ENCODE data around the gene SDC4.

The SDC4 gene

DNA sequence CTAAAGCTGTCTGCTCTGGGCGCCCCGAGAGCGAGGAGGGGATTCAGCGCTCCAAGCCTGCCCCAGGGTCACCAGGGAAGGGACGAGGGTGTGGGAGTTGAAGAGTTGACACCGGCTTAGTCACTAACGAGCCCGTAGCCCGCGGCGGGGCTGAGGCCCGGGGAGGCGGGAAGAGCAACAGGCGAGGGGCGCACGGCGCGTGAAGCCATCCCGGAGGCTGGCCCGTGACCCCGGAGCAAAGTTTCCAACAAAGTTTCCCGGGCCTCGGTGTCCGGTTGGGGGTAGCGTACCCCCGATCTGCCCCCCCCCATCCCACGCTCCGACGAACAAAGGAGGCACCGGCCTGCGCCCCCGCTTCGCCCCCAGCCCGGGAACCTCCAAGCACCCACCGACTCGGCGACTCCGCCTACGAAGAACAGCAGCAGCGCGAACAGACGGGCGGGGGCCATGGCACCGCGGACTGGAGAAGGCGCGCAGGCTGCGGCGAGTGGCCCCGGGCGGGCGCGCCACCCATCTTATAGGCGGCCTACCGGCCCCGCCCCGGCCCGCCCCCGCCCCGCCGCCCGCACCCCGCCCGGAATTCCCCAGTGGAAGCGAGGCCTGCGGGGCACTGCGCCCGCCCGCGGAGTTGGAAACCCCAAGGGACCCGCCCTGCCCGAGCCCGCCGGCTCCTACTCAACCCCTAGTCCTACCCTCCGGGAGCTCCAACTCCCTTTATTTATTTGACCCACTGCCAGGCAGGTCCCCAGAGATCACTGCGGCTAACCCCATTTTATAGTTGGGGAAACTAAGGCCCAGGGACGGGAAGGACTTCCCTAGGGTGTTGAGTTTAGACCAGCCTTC, at the start of gene SDC4:
Gene SDC4 (minus strand): TSS at position 489 of the 843 bp plus-strand sequence. CDS start 40 bp downstream, at position 449.
- peak; percentile 77 for DNase-seq (ENCODE audit: low spot score)

DNA sequence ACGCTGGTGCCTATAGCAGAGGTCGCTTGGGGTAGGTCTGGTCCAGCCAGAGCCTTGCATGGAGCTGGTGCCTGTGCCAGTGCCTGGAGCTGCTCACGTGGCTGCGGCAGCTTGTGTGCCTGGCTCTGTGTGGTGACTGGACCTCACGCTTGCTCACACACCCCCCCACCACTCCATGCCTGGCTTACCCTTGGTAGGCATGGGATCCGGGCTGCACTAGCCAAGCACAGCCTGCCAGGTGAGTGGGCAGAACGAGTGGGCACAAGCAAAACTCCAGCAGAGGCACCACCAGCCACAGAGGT, 46.8 kb upstream of the SDC4 start:
- no peak for DNase-seq (ENCODE audit: low spot score)

- no peak for DNase-seq (ENCODE audit: low spot score)
Measured at GRCh38 chr20:45394221-45395113, 46.2 kb upstream of the SDC4 start.

DNA sequence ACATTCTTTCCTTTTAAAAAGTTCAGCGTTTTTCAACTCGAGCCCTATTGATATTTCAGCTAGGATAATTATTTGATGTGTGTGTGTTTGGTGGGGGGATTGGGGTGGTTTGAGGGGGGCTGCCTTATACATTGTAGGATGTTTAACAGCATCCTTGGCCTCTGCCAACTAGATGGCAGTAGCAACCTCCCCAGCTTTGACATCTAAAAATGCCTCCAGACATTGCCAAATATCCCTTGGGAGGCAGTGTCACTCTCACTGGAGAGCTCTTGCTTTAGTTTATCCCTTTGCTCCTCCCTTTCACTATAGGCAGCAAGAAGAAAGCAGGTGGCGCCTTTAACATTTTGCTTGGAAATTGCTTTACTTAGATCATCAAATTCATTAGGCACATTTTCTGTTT, 44.5 kb upstream of the SDC4 start:
- DNase-seq (ENCODE audit: low spot score), result peak; percentile 23

- no peak for DNase-seq (ENCODE audit: low spot score)
Measured at GRCh38 chr20:45391559-45391958, 43.3 kb upstream of the SDC4 start.

DNA sequence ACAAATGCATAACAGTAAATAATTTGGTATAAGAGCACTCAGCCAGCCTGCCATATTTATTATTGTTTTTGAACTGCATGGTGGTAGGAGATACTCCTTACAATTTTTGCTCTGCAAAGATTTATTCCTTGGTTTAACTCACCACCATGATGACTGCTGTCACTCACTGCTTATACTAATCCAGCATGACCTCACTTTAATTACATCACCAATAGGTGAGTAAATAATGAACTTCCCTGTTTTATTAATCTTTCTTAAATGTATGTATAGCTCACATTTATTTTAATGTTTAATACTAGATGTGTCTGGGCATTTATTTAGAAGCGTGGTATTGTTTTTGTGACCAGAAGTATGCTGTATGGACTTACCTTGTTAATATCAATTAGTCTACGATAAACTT, 42.7 kb upstream of the SDC4 start:
- DNase-seq (ENCODE audit: low spot score), result no peak

GRCh38 chr20:45387274-45387673, 39.0 kb upstream of the SDC4 start:
- DNase-seq (ENCODE audit: low spot score), result no peak

GRCh38 chr20:45378191-45378590, 30.0 kb upstream of the SDC4 start, which contains the start of gene TP53TG5:
Gene TP53TG5 (minus strand): TSS chr20:45378325. CDS start chr20:45378236, 89 bp downstream.
- no peak for DNase-seq (ENCODE audit: low spot score)

GRCh38 chr20:45377269-45377668, 29.0 kb upstream of the SDC4 start:
- DNase-seq (ENCODE audit: low spot score), result no peak

DNA sequence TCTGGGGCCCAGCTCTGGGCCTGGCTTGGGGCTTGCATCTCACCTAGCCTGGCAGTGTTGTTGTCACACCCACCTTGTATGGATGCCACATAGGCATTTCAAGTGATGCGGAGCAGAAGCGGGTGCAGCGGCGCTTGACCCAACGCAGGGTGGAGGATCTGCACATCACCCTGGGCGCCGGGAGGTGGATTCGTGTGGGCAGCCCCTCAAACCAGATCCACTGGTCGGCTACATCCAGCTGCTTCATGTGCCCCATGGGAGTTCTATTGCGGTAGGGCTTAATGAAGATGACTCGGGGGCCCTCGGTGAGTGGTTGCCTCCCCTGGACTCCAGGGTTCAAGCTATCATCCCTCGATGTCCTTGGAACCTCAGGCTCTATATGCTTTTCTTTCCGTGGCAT, 26.7 kb upstream of the SDC4 start:
- DNase-seq (ENCODE audit: low spot score), result no peak

- DNase-seq (ENCODE audit: low spot score), result no peak
Measured at GRCh38 chr20:45374101-45374467, 25.9 kb upstream of the SDC4 start.

DNA sequence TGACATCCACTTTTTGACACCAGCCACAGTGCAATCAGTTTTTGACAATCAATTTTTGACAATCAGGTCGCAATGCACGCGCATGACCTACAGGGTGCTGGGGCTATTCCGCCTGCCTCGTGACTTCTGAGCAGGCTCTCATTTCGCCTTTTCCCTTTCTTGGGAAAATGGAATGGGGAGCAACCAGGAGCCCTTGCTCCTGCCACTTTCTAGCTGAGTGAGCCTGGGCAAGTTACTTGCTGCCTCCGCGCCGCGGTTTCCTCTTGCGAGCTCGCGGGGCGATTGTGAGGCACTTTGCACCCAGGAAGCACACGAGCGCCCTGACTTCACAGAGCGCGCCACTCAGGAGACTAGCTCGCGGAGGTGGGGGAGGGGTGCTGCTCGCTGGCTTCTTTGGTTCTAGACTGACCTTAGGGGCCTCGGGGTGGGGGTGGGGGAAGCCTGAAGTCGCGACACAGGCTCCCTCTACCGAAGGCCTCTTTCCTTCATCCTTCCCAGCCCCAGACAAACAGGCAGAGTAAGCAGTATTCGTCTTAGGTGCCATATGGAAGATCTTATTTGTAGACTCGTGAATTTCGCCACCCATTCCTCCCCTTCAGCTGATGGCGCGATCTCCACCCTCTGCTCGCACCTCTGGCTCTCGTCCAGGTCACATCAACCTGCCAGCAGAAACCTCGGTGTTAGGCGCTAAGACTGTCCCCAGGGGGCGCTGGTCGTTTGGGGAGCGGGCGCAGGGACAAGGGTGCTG, 25.3 kb upstream of the SDC4 start:
- peak; percentile 79 for DNase-seq (ENCODE audit: low spot score)

DNA sequence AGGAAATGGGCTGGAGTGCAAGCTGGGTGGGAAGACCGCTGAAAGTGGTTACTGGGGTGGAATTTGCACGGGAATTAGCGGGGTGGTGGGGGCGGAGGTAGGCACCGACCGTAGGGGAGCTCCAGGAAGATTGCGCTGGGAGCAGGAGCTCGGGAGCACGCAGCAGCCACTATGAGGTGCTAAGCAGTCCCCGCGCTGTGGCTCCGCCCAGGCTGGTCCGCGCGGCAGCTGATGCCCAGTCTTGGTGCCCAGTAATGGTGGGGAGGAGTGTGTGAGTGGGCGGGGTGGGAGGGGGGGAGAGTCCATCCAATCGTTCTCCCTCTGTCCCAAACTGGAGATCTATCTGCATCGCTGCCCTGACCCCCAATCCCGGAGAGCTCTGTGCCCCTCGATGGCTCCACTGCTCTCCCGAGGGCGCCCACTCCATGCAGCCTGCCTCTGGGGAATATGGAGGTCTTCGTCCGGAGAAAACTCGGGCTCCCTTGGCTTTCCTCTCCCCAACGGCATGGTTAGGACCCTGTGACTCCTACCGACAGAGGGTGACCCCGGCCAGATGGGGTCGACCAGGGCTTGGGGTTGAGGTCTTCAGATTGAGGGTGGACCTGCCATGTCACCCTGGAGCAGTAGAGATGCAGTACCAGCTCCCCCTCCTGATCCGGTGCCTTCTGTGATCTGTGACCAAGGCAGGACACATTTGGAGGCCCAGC, 24.6 kb upstream of the SDC4 start:
- DNase-seq (ENCODE audit: low spot score), result no peak

GRCh38 chr20:45372241-45372640, 24.0 kb upstream of the SDC4 start:
- no peak for DNase-seq (ENCODE audit: low spot score)

- no peak for DNase-seq (ENCODE audit: low spot score)
Measured at GRCh38 chr20:45370571-45371160, 22.4 kb upstream of the SDC4 start.

DNA sequence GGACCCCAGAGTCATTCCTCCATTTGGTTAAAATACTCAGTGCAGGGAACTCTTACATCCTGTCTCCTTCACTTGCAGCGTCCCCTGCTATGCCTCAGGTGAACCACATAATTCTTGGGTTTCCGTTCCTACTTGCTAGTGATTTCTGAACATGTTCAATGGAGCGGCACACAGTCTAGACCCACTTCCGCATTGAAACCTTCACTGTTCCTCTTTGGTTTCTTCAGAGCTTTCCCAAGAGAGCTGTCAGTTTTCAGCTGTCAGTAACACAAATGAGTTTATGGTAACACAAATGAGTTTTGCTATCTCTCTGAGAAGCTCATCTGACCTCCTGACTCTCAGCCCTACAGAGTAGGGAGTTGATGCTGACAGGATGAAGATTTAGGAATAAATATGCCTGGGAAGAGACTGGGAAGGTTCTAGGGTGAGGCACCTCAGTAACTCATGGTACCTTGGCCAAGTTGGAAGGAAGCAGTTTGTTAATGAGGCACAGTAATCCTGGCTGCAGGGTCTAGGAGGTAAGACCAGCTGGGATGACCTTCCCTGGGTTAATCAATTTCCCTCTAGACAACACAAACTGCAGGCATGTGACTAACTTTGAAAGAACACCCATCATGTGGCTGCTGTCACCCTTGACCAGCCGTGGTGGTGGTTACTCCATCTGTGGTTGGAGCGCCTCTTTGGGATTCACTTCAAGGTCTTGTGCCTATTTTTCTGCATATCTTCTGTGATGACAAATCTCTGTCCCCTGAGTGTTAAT, 20.2 kb upstream of the SDC4 start:
- DNase-seq (ENCODE audit: low spot score), result no peak

- no peak for DNase-seq (ENCODE audit: low spot score)
Measured at GRCh38 chr20:45367126-45367525, 18.9 kb upstream of the SDC4 start.

GRCh38 chr20:45366631-45367030, 18.4 kb upstream of the SDC4 start:
- no peak for DNase-seq (ENCODE audit: low spot score)

GRCh38 chr20:45366192-45366591, 18.0 kb upstream of the SDC4 start:
- no peak for DNase-seq (ENCODE audit: low spot score)

GRCh38 chr20:45365444-45365970, 17.3 kb upstream of the SDC4 start:
- DNase-seq (ENCODE audit: low spot score), result no peak

Measured in SW480 (cell line).